ENCODE results near the gene LMO1.

DNA sequence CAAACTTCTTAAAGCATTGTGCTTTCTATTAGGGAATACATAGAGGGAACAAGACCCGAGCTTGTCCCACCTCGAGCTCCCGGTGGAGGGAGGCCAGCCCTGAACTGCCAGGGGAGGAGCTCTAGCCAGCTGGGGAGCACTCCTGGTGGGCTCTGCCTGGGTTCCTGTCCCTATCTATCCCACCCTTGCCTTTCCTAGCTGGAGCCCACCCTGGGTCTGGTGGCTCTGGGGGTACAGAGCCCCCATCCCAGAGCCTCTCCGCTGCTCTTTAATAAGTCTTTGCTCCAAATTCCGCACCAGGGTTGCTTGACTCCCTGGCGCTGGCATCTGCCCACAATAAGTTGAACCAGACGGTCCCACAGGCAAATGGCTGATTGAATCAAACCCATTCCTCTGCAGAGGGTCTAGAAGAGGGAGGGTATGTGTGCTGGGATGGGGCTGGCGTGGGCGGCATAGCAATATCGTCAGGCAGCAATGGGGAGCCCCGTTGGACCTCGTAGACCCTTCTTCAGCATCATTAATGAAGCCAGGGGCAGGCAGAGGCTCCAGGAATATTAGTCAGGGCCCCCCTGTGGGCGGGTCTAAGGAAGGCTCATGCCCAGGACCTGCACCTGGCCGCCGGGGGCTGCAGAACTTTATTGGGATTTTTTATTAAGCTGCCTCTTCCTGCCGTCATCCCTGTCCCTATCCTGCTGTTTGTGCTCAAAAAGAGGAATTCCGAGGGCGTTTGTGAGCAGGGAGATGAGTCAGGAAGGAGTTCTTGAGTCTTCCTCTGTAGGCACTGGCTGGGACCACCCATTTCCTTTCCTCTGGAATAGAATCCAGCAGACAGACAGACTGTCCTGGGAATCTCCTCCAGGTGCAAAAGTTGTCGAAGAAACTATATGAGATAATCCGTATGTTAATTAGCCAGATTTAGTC is 56.3 kb downstream of the LMO1 start:
- TF ChIP-seq, protein P1, sequence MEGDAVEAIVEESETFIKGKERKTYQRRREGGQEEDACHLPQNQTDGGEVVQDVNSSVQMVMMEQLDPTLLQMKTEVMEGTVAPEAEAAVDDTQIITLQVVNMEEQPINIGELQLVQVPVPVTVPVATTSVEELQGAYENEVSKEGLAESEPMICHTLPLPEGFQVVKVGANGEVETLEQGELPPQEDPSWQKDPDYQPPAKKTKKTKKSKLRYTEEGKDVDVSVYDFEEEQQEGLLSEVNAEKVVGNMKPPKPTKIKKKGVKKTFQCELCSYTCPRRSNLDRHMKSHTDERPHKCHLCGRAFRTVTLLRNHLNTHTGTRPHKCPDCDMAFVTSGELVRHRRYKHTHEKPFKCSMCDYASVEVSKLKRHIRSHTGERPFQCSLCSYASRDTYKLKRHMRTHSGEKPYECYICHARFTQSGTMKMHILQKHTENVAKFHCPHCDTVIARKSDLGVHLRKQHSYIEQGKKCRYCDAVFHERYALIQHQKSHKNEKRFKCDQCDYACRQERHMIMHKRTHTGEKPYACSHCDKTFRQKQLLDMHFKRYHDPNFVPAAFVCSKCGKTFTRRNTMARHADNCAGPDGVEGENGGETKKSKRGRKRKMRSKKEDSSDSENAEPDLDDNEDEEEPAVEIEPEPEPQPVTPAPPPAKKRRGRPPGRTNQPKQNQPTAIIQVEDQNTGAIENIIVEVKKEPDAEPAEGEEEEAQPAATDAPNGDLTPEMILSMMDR (IDR thresholded peaks at IDR 0.05), result no peak
- TF ChIP-seq POLR2A (IDR thresholded peaks at IDR 0.05), result no peak

All from heart left ventricle (tissue), 13 donors.